Activated T-helper 1 cell treated with anti-CD3 and anti-CD28 coated beads, Interleukin-2, amount 50 U/mL, for 16 hours (primary cell): ENCODE results near the gene WARS2.

ENCODE experiments used
- DNase-seq, 2 donors: peaks; one replicate each; pipeline ENCODE4 v3.0.0-alpha.2; 2020; ENCODE audit warnings: low read depth in 1 of 2, low spot score in 1 of 2

Gene WARS2

GRCh38 chr1:118985640-118986554, 154.6 kb downstream of the WARS2 start:
- no peak for DNase-seq

GRCh38 chr1:118984722-118985639, 155.5 kb downstream of the WARS2 start:
- no peak for DNase-seq

GRCh38 chr1:118984086-118984721, 156.2 kb downstream of the WARS2 start:
- DNase-seq: no peak

GRCh38 chr1:118983558-118984041, 156.9 kb downstream of the WARS2 start:
- no peak for DNase-seq

- no peak for DNase-seq
Measured at GRCh38 chr1:118982821-118983557, 157.5 kb downstream of the WARS2 start.

GRCh38 chr1:118982266-118982665, 158.2 kb downstream of the WARS2 start:
- DNase-seq: no peak

- no peak for DNase-seq
Measured at GRCh38 chr1:118981436-118981835, 159.0 kb downstream of the WARS2 start.
